Stimulated activated effector memory CD8-positive, alpha-beta T cell treated with anti-CD3 and anti-CD28 coated beads, Interleukin-12 subunit alpha, Interleukin-12 subunit beta, amount 100 ng/mL, for 72 hours (primary cell): ENCODE measurements around the gene CBR3.

ENCODE experiments used
- ATAC-seq: fragments of 150-1000 bp; cut with Tn5 transposase; 2 replicates; pipeline ENCODE4 v1.10.0; 2021
- DNase-seq, 2 donors: peaks; one replicate each; pipeline ENCODE4 v3.0.0; 2021 to 2022; ENCODE audit warnings: low spot score in 2 of 2
- H3K27ac Mint-ChIP-seq: one replicate; pipeline ENCODE4 v1.8.0; 2022; ENCODE audit warnings: mild to moderate bottlenecking, mixed read lengths
- H3K36me3 Mint-ChIP-seq: one replicate; pipeline ENCODE4 v1.8.0; 2022; ENCODE audit warnings: mild to moderate bottlenecking, mixed read lengths
- H3K4me1 Mint-ChIP-seq: one replicate; pipeline ENCODE4 v1.8.0; 2022; ENCODE audit warnings: mixed read lengths
- H3K4me3 Mint-ChIP-seq: one replicate; pipeline ENCODE4 v1.8.0; 2022; ENCODE audit warnings: mild to moderate bottlenecking, mixed read lengths
- H3K9me3 Mint-ChIP-seq: one replicate; pipeline ENCODE4 v1.8.0; 2022; ENCODE audit warnings: mixed read lengths

The CBR3 gene

GRCh38 chr21:36180963-36181362 lies 46.1 kb downstream of the CBR3 start:
- Mint-ChIP-seq H3K9me3 (no peaks in the 10 kb centered on the region), H3K4me3 (no peak overlapping the region)

GRCh38 chr21:36183144-36183795 lies 48.4 kb downstream of the CBR3 start:
- no peak for DNase-seq
- Mint-ChIP-seq H3K4me1 (peaks cover 2% of the 10 kb centered on the region), H3K4me3 (no peak overlapping the region), H3K36me3 (no peaks in the 10 kb centered on the region), H3K9me3 (no peaks in the 10 kb centered on the region), H3K27ac (no peak overlapping the region)
- ATAC-seq: no peak

More at GRCh38 chr21:36180963-36181362, 46.1 kb downstream of the CBR3 start:
- DNase-seq (no peak), ATAC-seq (no peak)
- Mint-ChIP-seq H3K4me1 (no peaks in the 10 kb centered on the region), H3K36me3 (no peaks in the 10 kb centered on the region), H3K27ac (no peak overlapping the region)

- Mint-ChIP-seq H3K4me1 (peaks cover 5% of the 10 kb centered on the region), H3K9me3 (no peaks in the 10 kb centered on the region), H3K36me3 (no peaks in the 10 kb centered on the region), H3K4me3 (no peak overlapping the region), H3K27ac (no peak overlapping the region)
- no peak for DNase-seq
- no peak for ATAC-seq
These were observed 49.7 kb downstream of the CBR3 start for GRCh38 chr21:36184545-36184944.

GRCh38 chr21:36185523-36185922 lies 50.6 kb downstream of the CBR3 start:
- peaks cover 5% of the 10 kb centered on the region for H3K4me1 Mint-ChIP-seq
- no peak overlapping the region for H3K27ac Mint-ChIP-seq
- no peak overlapping the region for H3K4me3 Mint-ChIP-seq
- no peaks in the 10 kb centered on the region for H3K36me3 Mint-ChIP-seq
- DNase-seq: no peak
- ATAC-seq: no peak
- H3K9me3 Mint-ChIP-seq: no peaks in the 10 kb centered on the region

GRCh38 chr21:36186081-36186480 lies 51.2 kb downstream of the CBR3 start:
- Mint-ChIP-seq H3K4me1 (peaks cover 5% of the 10 kb centered on the region), H3K4me3 (no peak overlapping the region), H3K27ac (no peak overlapping the region), H3K9me3 (no peaks in the 10 kb centered on the region), H3K36me3 (peaks cover 4% of the 10 kb centered on the region)
- no peak for ATAC-seq
- DNase-seq: no peak

GRCh38 chr21:36186506-36187399 lies 51.9 kb downstream of the CBR3 start:
- Mint-ChIP-seq H3K9me3 (no peaks in the 10 kb centered on the region), H3K36me3 (peaks cover 4% of the 10 kb centered on the region), H3K4me3 (no peak overlapping the region), H3K27ac (no peak overlapping the region), H3K4me1 (peaks cover 5% of the 10 kb centered on the region)
- DNase-seq: no peak
- no peak for ATAC-seq

GRCh38 chr21:36188081-36188681 lies 53.3 kb downstream of the CBR3 start:
- no peak overlapping the region for H3K4me3 Mint-ChIP-seq
- no peak overlapping the region for H3K27ac Mint-ChIP-seq
- H3K4me1 Mint-ChIP-seq: peaks cover 5% of the 10 kb centered on the region
- no peaks in the 10 kb centered on the region for H3K9me3 Mint-ChIP-seq
- ATAC-seq (no peak), DNase-seq (no peak)
- H3K36me3 Mint-ChIP-seq: peaks cover 4% of the 10 kb centered on the region

- H3K4me1 Mint-ChIP-seq: peaks cover 5% of the 10 kb centered on the region
These were observed 54.1 kb downstream of the CBR3 start for GRCh38 chr21:36188937-36189336.

GRCh38 chr21:36190736-36191135 lies 55.9 kb downstream of the CBR3 start:
- ATAC-seq: no peak
- Mint-ChIP-seq H3K4me1 (peaks cover 5% of the 10 kb centered on the region), H3K9me3 (no peaks in the 10 kb centered on the region), H3K36me3 (peaks cover 4% of the 10 kb centered on the region), H3K4me3 (no peak overlapping the region), H3K27ac (peak overlapping the region; percentile 29)
- DNase-seq: no peak

More at GRCh38 chr21:36188937-36189336, 54.1 kb downstream of the CBR3 start:
- no peak overlapping the region for H3K4me3 Mint-ChIP-seq
- no peaks in the 10 kb centered on the region for H3K9me3 Mint-ChIP-seq
- ATAC-seq (no peak), DNase-seq (no peak)
- H3K36me3 Mint-ChIP-seq: peaks cover 4% of the 10 kb centered on the region
- H3K27ac Mint-ChIP-seq: peak overlapping the region; percentile 50

- no peak overlapping the region for H3K27ac Mint-ChIP-seq
- no peaks in the 10 kb centered on the region for H3K9me3 Mint-ChIP-seq
- ATAC-seq: no peak
- H3K4me3 Mint-ChIP-seq: no peak overlapping the region
- DNase-seq: no peak
- H3K36me3 Mint-ChIP-seq: peaks cover 4% of the 10 kb centered on the region
- H3K4me1 Mint-ChIP-seq: peaks cover 3% of the 10 kb centered on the region
These were observed 58.3 kb downstream of the CBR3 start for GRCh38 chr21:36193200-36193599.

GRCh38 chr21:36194024-36194423 lies 59.1 kb downstream of the CBR3 start:
- H3K4me3 Mint-ChIP-seq: no peak overlapping the region
- DNase-seq (no peak), ATAC-seq (no peak)
- H3K9me3 Mint-ChIP-seq: no peaks in the 10 kb centered on the region
- no peak overlapping the region for H3K27ac Mint-ChIP-seq
- no peaks in the 10 kb centered on the region for H3K4me1 Mint-ChIP-seq
- peaks cover 4% of the 10 kb centered on the region for H3K36me3 Mint-ChIP-seq

GRCh38 chr21:36195613-36196012 lies 60.7 kb downstream of the CBR3 start:
- peaks cover 8% of the 10 kb centered on the region for H3K36me3 Mint-ChIP-seq

More at GRCh38 chr21:36195613-36196012, 60.7 kb downstream of the CBR3 start:
- Mint-ChIP-seq H3K4me3 (no peak overlapping the region), H3K4me1 (no peaks in the 10 kb centered on the region), H3K9me3 (no peaks in the 10 kb centered on the region), H3K27ac (no peak overlapping the region)
- DNase-seq: no peak
- ATAC-seq: no peak
